Activated effector memory CD4-positive, alpha-beta T cell treated with anti-CD3 and anti-CD28 coated beads, Interleukin-2, amount 50 U/mL, for 16 hours (primary cell): ENCODE results near the gene LRCOL1.
A peak's percentile ranks its signal among the peaks of the same experiment; 100 is the strongest.

Experiments used
- DNase-seq: peaks from one replicate; pipeline ENCODE4 v3.0.0-alpha.2; 2020

LRCOL1 gene

DNA sequence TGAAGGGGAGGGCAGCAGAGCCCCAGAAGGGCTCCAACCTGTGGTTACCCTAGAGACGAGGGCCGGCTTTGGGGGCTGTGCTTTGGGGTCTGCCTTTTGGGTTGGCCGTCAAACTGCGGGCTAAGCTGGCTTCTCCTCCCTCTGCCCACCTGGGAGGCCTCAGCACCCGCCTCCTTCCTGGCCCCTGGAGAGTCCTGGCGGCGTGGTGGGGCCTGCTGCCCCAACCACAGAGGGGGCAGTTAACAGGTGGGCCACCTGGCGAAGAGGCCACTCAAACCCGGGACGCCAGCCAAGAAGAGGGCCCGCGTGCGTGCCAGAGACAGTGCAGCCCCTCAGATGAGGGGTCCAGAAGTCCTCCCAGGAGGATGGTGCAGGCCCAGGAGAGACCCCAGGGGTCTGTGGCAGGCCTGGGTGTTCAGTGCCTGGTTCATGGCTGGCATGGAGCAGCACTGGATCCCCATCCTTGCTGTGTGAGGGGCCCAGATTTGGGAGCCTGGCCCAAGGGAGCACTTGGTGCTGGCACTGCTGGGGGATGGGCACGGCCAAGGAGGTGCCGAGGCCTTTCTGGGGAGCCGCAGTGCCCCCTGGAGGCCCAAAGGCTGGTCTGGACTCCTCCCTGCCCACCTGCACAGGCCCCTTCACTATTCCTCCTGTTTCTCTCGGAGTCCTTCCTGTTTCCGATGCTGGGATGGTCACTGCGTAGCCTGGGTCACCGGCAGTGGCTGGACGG is 48.8 kb downstream of the LRCOL1 start:
- DNase-seq: no peak

DNA sequence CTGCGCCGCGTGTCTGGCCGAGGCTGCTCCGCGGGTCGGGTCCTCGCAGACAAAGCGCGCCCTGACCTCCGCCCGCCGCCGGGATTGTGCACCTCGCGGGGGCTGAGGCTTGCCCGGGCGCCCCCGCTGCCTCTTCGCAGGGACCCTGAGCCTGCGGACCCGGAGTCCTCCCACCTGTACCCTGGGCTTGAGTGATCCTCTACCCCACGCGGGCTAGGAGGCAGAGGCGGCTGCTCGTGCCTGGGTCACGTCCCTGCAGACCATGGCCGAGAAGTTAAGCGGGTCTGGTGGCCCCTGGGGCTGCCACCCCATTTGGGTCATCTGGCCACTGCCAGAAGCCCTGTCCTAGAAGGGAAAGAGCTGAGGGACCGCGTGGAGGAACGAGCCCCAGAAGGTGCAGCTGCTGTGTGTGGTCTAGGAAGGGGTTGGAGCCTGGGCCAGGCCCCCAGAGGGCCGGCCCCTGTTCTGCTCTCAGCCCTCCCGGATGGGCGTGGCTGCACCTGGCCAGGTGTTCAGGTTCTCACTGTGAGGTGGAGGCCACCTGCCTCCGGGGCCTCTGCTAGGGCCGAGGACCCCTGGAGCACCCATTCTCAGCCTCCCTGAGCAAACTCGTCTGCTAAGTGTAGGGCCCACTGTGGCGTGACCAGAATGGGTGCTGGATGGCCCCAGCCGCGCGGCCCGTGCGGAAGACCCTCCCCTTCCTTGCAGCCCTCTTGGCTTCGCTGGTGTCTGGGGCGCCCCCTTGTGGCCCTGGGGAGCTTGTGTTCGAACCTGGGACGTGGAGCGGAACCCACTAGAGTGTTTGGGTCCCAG is 49.6 kb downstream of the LRCOL1 start:
- DNase-seq: peak; percentile 89

DNA sequence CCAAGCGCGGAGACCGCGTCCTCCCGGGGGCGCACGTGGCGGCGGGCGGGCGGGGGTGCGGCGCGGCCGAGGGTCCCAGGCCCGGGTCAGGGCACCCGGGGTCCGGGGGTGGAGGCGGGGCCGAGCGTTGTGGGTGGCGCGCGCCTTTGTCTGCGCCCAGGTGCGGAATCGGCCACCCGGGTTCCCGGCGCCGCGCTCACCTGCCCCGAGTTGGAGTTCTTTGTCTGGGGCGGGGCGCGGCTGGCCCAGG is 50.1 kb downstream of the LRCOL1 start:
- no peak for DNase-seq

DNA sequence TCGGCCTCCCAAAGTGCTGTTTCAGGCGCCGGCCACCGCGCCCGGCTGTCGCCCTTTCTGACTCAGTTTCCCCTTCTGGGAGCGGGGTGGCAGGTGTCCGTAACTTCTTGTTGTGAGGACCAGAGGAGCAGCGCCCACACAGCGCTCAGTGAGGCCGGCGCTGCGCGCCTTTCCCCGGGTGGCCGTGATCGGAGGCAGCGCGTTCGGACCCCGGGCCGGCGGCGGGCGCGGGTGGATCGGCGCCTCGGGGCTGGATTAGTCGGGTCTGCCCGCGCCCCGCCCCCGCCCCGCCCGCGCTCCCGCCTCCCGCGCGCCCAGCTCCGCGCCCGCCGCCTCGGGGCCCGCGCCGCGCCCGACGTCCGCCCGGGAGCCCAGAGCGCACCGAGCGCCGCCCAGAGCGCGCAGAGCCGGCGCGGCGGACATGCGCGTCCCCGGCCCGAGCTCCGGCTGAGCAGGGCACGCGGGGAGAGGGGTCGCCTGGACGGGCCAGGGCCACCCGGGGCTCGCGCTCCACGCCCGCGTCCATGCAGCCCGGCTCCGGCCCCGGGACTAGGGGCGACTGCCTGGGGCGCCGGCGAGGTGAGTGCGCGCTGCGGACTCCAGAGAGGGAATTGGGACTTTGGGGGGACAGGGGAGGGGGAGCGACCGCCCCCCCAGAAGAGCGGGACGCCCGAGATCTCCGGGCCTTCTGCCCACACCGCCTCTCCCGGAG is 50.6 kb downstream of the LRCOL1 start:
- peak; percentile 73 for DNase-seq

DNA sequence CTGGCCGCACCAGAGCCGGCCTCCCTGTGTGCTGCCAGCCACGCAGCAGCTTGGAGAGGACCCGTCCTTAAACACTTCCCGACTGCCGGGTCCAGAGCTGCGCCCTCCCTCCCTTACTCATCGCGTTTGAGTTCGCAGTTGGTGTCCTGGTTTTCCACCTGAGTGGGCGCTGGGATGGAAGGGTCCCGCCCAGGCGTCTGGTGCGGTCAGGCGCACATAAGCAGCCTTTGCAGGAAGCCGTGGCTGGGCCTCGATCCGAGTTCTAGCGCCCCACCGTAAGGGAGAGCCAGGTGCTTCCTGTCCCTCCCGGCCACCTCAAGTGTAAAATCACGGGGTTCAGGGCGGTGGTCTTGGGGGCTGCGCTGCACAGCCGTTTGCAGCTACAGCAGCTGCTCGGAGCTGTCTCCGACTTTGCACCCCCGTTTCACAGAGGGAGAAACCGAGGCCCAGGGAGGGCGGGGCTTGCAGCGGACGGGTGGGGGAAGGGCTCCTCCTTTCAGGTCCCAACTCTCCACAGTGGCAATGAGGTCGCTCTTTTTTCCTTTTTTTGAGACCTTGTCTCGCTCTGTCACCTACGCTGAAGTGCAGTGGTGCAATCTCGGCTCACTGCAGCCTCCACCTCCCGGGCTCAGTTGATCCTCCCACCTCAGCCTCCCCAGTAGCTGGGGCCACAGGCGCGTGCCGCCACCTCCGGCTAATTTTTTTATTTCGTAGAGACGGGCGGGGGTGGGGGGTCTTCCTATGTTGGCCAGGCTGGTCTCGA is 51.3 kb downstream of the LRCOL1 start:
- no peak for DNase-seq

DNA sequence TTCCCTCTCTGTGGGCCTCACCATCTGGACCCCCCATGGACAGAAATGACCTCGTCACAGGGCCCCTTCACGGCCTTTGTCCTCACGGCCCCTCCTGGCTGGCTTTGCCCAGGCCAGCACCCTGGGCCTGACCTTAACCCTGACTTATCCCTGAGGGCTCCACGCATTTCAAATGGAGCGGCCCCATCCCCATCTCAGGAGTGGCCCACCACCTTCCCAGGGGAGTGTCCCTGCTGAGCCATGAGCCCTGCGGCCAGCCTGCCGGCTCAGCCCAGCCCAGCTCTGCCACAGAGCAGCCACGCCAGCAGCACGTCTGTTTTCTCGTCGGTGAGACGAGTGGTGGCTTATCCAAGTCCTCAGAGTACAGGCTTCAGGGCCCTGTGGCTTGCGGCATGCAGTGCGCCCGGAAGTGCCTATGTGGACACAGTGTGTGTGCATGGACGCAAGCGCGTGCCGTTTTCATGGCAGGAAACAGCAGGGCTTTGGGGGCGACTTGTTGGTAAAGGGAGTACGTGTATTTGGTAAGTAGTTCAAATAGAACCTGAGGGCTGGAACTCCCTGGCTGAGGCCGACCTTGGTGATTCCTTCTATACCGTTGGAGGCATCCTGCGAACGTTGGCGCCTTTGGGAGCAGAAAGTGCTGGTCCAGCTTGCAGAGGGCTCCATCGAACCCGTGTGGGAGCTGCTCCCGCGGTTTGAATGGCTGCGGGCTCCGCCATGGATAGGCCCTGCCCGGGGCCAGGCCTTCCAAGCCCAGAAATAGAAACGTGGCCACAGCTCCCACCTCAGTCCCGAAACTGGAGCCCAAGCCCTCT is 52.1 kb downstream of the LRCOL1 start:
- no peak for DNase-seq

DNA sequence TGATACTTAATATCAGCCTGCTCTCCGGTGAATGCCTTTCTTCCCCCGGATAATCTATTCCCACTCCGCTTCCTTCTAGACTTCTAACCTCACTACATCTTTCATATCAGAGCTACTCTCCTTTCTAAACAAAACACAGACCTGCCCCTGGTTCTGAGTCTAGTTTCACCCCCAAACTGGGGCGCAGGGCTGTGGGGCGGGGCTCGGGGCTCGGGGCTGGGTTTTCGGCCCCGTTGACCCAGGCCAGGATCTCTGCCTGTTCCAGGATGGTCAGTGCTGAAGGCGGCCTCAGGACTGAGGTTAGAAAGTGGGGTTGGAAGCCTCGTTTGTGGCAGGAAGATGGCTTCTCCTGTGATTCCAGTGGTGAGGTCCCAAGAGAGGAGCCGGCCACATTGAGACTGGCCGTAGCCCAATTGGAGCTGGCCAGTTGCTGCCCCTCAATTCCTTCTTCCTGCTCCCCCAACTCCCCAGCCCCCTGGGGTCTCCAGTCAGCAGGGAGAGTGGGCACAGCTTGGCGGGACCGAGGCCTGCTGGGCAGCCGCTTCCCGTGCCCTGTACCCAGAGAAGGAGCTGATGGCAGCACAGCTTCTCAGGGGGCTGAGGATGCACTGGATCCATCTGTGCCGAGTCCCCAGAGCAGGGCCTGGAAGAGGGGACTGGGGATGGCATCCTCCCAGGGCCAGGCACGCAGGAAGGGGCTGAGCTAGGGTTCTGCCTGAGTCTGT is 52.9 kb downstream of the LRCOL1 start:
- DNase-seq: no peak

DNA sequence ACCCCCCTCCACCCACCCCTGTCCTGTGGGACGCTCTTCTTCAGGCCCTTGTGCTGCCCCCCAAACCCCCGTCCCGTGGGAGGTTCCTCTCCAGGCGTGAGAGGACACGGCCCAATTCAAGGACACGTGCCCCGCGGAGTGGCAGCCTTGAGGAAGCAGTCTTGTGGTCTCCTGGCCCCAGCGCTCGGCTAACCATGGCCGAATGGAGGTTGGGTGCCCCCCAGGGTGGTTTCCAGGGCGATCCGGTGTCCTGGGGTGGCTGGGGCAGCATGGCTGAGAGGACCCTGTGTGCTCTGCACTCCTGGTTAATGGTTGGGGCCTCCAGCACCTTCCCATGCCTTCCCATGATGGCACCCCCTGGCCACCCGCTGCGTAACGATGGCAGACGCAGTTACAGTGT is 53.6 kb downstream of the LRCOL1 start:
- no peak for DNase-seq

DNA sequence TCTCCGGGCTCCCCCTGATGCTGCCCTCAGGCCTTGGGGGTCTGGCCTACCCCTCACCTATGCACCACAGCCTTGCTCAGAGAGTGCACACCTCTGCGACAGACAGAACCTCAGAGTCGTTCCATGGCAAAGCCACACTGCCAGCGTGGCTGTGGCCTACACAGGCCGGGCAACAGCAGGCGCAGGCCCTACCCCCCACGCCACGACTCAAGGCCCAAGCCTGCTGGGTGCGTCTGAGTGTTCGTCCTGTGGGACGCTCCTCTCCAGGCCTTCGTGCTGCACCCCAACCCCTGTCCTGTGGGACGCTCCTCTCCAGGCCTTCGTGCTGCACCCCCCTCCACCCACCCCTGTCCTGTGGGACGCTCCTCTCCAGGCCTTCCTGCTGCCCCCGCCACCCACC is 54.2 kb downstream of the LRCOL1 start:
- DNase-seq: no peak

DNA sequence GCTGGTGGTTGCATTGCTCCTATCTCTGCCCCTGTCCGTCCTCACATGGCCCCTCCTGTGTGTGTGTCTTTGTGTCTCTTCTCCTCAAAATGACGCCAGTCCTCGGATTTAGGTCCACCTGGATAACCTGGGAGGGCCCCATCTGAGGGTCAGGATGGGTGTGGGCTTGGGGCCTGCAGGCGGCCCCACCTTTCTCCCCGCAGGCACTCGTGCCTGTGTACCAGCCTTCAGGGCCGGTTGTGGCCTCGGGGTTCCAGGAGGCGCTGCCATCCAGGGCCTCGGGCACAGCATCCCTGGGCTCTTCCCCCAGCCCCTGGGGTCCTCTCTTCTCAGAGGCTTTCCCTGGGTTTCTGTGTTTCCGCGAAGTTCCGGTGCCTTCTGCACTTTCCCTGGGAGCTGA is 54.7 kb downstream of the LRCOL1 start:
- no peak for DNase-seq

DNA sequence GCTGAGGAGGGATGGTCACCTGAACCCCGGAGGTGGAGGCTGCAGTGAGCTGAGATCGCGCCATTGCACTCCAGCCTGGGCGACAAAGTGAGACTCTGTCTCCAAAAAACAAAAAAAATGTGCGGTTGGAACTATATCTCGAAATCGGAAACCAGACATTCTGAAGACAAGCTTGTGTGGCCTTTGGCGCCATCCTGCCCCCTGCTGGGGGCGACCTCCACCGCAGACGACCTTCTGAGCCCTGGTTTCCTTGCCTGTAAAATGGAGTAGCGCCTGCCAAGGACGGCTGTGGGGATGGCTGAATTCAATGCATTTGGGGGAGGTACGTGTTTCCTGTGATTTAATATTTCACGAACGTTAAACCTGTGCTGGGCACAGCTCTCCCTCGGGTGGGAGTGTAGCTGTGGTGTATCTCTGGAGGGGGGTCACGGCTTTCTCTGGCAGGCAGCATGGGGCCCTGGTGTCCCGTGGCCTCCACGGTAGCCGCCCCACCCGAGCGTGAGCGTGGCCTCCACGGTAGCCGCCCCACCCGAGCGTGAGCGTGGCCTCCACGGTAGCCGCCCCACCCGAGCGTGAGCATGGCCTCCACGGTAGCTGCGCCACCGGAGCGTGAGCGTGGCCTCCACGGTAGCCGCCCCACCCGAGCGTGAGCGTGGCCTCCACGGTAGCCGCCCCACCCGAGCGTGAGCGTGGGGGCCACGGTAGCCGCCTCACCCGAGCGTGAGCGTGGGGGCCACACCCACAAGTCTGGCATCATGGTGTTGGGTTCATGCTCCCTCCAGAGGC is 55.3 kb downstream of the LRCOL1 start:
- DNase-seq: no peak
